IMR-90 (cell line): ENCODE data around the gene CALML4.
"Not testable (repeated sequence)": the region's sequence is repeated elsewhere in the genome, so short reads cannot be mapped to it uniquely, and the experiment has no call there.

Source experiments
- BHLHE40 ChIP-seq: fragments of 150-350 bp; IDR thresholded peaks from 2 replicates; pipeline ENCODE4 v1.6.1; 2016; ENCODE audit warnings: mild to moderate bottlenecking, low read depth, low read length
- CEBPB ChIP-seq: IDR thresholded peaks from 2 replicates; pipeline ENCODE4 v1.6.1; 2012; ENCODE audit warnings: low read depth, low read length, improper control_type of control experiment
- ELK1 ChIP-seq: fragments of 150-350 bp; IDR thresholded peaks from 2 replicates; pipeline ENCODE4 v1.6.1; 2016; ENCODE audit warnings: low read depth, mild to moderate bottlenecking, low read length, moderate library complexity, borderline replicate concordance
- MAZ ChIP-seq: IDR thresholded peaks from 2 replicates; pipeline ENCODE4 v1.6.1; 2012; ENCODE audit warnings: low read depth, mild to moderate bottlenecking, low read length, improper control_type of control experiment, moderate library complexity, borderline replicate concordance
- MXI1 ChIP-seq: IDR thresholded peaks from 2 replicates; pipeline ENCODE4 v1.6.1; 2012; ENCODE audit warnings: low read depth, mild to moderate bottlenecking, low read length, moderate library complexity, borderline replicate concordance
- POLR2A ChIP-seq: IDR thresholded peaks from 2 replicates; pipeline ENCODE4 v1.6.1; 2012; ENCODE audit warnings: mild to moderate bottlenecking, low read depth, low read length
- RAD21 ChIP-seq: IDR thresholded peaks from 2 replicates; pipeline ENCODE4 v1.6.1; 2012; ENCODE audit warnings: low read length, improper control_type of control experiment
- RCOR1 ChIP-seq: IDR thresholded peaks from 2 replicates; pipeline ENCODE4 v1.6.1; 2012; ENCODE audit warnings: mild to moderate bottlenecking, low read length, improper control_type of control experiment; ENCODE audit not compliant: insufficient replicate concordance
- RFX5 ChIP-seq: IDR thresholded peaks from 2 replicates; pipeline ENCODE4 v1.8.0; 2012; ENCODE audit warnings: low read depth, mild to moderate bottlenecking, low read length, moderate library complexity
- SMC3 ChIP-seq: fragments of 150-350 bp; IDR thresholded peaks from 2 replicates; pipeline ENCODE4 v1.6.1; 2016; ENCODE audit warnings: low read depth, mild to moderate bottlenecking, antibody characterized with exemption, low read length, moderate library complexity
- TF ChIP-seq, protein P1 (sequence below): conservative IDR thresholded peaks from 2 replicates; pipeline ENCODE4 v1.5.1; 2012; ENCODE audit warnings: mild to moderate bottlenecking, low read depth, low read length, improper control_type of control experiment
- TF ChIP-seq, protein P2 (sequence below): fragments of 150-350 bp; IDR thresholded peaks from 2 replicates; pipeline ENCODE4 v1.6.1; 2017; ENCODE audit warnings: mild to moderate bottlenecking, antibody characterized with exemption, low read length, low read depth

DNA sequence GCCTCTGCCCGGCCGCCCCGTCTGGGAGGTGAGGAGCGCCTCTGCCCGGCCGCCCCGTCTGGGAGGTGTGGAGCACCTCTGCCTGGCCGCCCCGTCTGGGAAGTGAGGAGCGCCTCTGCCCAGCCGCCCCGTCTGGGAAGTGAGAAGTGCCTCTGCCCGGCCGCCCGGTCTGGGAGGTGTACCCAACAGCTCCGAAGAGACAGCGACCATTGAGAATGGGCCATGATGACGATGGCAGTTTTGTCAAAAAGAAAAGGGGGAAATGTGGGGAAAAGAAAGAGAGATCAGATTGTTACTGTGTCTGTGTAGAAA, 17.3 kb upstream of the CALML4 start:
- not testable (repeated sequence) for TF ChIP-seq RFX5, POLR2A, BHLHE40, RAD21, MXI1, ELK1, CEBPB, SMC3, RCOR1, MAZ
- TF ChIP-seq, protein P1, sequence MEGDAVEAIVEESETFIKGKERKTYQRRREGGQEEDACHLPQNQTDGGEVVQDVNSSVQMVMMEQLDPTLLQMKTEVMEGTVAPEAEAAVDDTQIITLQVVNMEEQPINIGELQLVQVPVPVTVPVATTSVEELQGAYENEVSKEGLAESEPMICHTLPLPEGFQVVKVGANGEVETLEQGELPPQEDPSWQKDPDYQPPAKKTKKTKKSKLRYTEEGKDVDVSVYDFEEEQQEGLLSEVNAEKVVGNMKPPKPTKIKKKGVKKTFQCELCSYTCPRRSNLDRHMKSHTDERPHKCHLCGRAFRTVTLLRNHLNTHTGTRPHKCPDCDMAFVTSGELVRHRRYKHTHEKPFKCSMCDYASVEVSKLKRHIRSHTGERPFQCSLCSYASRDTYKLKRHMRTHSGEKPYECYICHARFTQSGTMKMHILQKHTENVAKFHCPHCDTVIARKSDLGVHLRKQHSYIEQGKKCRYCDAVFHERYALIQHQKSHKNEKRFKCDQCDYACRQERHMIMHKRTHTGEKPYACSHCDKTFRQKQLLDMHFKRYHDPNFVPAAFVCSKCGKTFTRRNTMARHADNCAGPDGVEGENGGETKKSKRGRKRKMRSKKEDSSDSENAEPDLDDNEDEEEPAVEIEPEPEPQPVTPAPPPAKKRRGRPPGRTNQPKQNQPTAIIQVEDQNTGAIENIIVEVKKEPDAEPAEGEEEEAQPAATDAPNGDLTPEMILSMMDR: not testable (repeated sequence)
- TF ChIP-seq, protein P2, sequence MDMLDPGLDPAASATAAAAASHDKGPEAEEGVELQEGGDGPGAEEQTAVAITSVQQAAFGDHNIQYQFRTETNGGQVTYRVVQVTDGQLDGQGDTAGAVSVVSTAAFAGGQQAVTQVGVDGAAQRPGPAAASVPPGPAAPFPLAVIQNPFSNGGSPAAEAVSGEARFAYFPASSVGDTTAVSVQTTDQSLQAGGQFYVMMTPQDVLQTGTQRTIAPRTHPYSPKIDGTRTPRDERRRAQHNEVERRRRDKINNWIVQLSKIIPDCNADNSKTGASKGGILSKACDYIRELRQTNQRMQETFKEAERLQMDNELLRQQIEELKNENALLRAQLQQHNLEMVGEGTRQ: not testable (repeated sequence)
